ENCODE data around the gene MEDAG. TPM values are rescaled to one million over a fixed set of nuclear protein-coding genes. Genes with fewer than 3 reads are reported as not detected.

The MEDAG gene
- total RNA-seq, 1 experiment from 2014 or later = not detected

DNA sequence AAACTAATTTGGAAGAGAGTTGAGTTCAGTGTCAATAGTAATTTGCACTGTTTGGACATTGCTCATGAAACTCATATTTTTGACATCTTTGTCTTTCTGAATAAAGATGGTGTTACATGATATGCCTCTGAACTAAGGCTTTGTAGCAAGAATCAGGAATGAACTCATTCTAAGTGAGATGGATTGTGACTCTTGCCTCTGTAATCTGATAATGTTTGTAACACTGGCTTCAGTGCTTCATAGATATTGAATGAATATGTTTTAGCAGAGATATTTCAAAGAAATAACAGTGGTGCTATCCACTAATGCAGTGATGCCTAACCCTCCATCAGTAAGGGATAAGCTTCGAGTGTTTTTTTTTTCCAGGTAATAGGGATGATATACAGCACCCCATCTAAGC lies 59.3 kb downstream of the MEDAG start:
- DNase-seq (ENCODE audit: low spot score) = no peak
- Histone ChIP-seq H3K36me3 (ENCODE audit: insufficient read depth, low read length, poor library complexity, severe bottlenecking) (no peaks in the 10 kb centered on the region), H3K9me3 (ENCODE audit: low read depth, low read length, poor library complexity, severe bottlenecking) (no peaks in the 10 kb centered on the region), H3K4me3 (ENCODE audit: low read depth, low read length, poor library complexity, severe bottlenecking) (no peak overlapping the region), H3K27me3 (replicated peaks; ENCODE audit: insufficient read depth, low read depth, low read length, poor library complexity) (no peaks in the 10 kb centered on the region), H3K27ac (ENCODE audit: low read depth, low read length, poor library complexity, severe bottlenecking) (no peak overlapping the region), H3K4me1 (ENCODE audit: insufficient read depth, low read length, poor library complexity, severe bottlenecking) (no peaks in the 10 kb centered on the region)
- TF ChIP-seq EZH2 (IDR thresholded peaks at IDR 0.05; ENCODE audit: borderline replicate concordance, low read depth, low read length, poor library complexity, severe bottlenecking) (no peak), CTCF (conservative IDR thresholded peaks at IDR 0.05; ENCODE audit: low read depth, low read length) (no peak)
- intact Hi-C loops (cut with micrococcal nuclease; ENCODE audit: unreplicated experiment) = no loop called here
- CTCF ChIA-PET = no interaction called here
- POLR2A ChIA-PET (ENCODE audit: low non-redundant PET) = no interaction called here
- no TSS peak for BruUV-seq (replicated peaks)

DNA sequence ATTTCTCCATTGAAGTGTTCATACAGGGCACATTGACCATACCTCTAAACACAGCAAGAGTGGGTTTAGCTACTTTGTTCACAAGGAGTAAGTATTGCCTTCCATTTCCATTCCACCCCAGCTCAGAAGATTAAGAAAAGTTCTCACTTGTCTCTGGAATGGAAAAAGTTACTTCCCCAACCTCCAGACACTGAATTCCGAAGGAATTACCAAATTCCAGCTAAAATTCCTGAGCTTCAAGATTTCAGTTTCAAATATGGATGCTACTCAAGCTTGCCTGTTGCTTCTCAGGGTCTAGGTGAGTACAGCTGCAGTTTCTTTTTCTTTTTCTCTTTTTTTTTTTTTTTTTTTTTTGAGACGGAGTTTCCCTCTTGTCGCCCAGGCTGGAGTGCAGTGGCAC lies 60.0 kb downstream of the MEDAG start:
- Histone ChIP-seq H3K9me3 (ENCODE audit: low read depth, low read length, poor library complexity, severe bottlenecking) (no peaks in the 10 kb centered on the region), H3K27ac (ENCODE audit: low read depth, low read length, poor library complexity, severe bottlenecking) (no peak overlapping the region), H3K27me3 (replicated peaks; ENCODE audit: insufficient read depth, low read depth, low read length, poor library complexity) (no peaks in the 10 kb centered on the region), H3K4me3 (ENCODE audit: low read depth, low read length, poor library complexity, severe bottlenecking) (no peak overlapping the region), H3K36me3 (ENCODE audit: insufficient read depth, low read length, poor library complexity, severe bottlenecking) (no peaks in the 10 kb centered on the region), H3K4me1 (ENCODE audit: insufficient read depth, low read length, poor library complexity, severe bottlenecking) (no peaks in the 10 kb centered on the region)
- TF ChIP-seq EZH2 (IDR thresholded peaks at IDR 0.05; ENCODE audit: borderline replicate concordance, low read depth, low read length, poor library complexity, severe bottlenecking) = no peak
- TF ChIP-seq CTCF (conservative IDR thresholded peaks at IDR 0.05; ENCODE audit: low read depth, low read length) = no peak
- POLR2A ChIA-PET (ENCODE audit: low non-redundant PET) = no interaction called here
- BruUV-seq (replicated peaks) = no TSS peak
- intact Hi-C loops (cut with micrococcal nuclease; ENCODE audit: unreplicated experiment) = no loop called here
- CTCF ChIA-PET = no interaction called here
- DNase-seq (ENCODE audit: low spot score) = no peak

GRCh38 chr13:30968846-30969245 lies 62.8 kb downstream of the MEDAG start:
- TF ChIP-seq CTCF (conservative IDR thresholded peaks at IDR 0.05; ENCODE audit: low read depth, low read length) = no peak
- TF ChIP-seq EZH2 (IDR thresholded peaks at IDR 0.05; ENCODE audit: borderline replicate concordance, low read depth, low read length, poor library complexity, severe bottlenecking) = no peak
- ChIA-PET CTCF (interaction anchor here (0.6 kb wide), 1 partner anchor 1372 kb away, joined by 3 read pairs; no protein-coding TSS in a partner anchor), POLR2A (ENCODE audit: low non-redundant PET) (no interaction called here)
- no peaks in the 10 kb centered on the region for H3K9me3 ChIP-seq (ENCODE audit: low read depth, low read length, poor library complexity, severe bottlenecking)
- no peaks in the 10 kb centered on the region for H3K27me3 ChIP-seq (replicated peaks; ENCODE audit: insufficient read depth, low read depth, low read length, poor library complexity)
- intact Hi-C loops (cut with micrococcal nuclease; ENCODE audit: unreplicated experiment) = no loop called here
- no peaks in the 10 kb centered on the region for H3K36me3 ChIP-seq (ENCODE audit: insufficient read depth, low read length, poor library complexity, severe bottlenecking)
- no peak overlapping the region for H3K27ac ChIP-seq (ENCODE audit: low read depth, low read length, poor library complexity, severe bottlenecking)
- H3K4me3 ChIP-seq (ENCODE audit: low read depth, low read length, poor library complexity, severe bottlenecking) = no peak overlapping the region
- H3K4me1 ChIP-seq (ENCODE audit: insufficient read depth, low read length, poor library complexity, severe bottlenecking) = no peaks in the 10 kb centered on the region
- no peak for DNase-seq (ENCODE audit: low spot score)
- no TSS peak for BruUV-seq (replicated peaks)

All from A673 (cell line).